NCI-H510A (cell line): ENCODE results near the gene PSORS1C1.

Source experiments
- DNase-seq: peaks from one replicate; lab custom pipeline; 2025; lab: John Stamatoyannopoulos, UW

PSORS1C1 gene

GRCh38 chr6:31096215-31096614 lies 18.4 kb upstream of the PSORS1C1 start:
- no peak for DNase-seq

- DNase-seq = no peak
Measured at GRCh38 chr6:31096656-31097055, 17.9 kb upstream of the PSORS1C1 start.

- no peak for DNase-seq
Measured at GRCh38 chr6:31098449-31098938, 16.1 kb upstream of the PSORS1C1 start.

GRCh38 chr6:31103136-31103535 lies 11.5 kb upstream of the PSORS1C1 start:
- no peak for DNase-seq

GRCh38 chr6:31107052-31107451 lies 7.5 kb upstream of the PSORS1C1 start:
- DNase-seq = no peak

- no peak for DNase-seq
Measured at GRCh38 chr6:31110825-31111582, 3.6 kb upstream of the PSORS1C1 start.

GRCh38 chr6:31111712-31112111 lies 2.9 kb upstream of the PSORS1C1 start:
- DNase-seq = no peak

- no peak for DNase-seq
Measured at GRCh38 chr6:31112478-31112877, 2.1 kb upstream of the PSORS1C1 start, which contains the start of gene C6orf15. Gene C6orf15, minus strand, starts transcription at chr6:31112575. Its CDS starts 20 bp downstream, at chr6:31112555.

GRCh38 chr6:31113861-31114540 lies 599 bp upstream of the PSORS1C1 start:
- DNase-seq = no peak

GRCh38 chr6:31114970-31115849 lies 610 bp downstream of the PSORS1C1 start:
- no peak for DNase-seq

GRCh38 chr6:31115941-31116560 lies 1.5 kb downstream of the PSORS1C1 start:
- no peak for DNase-seq

GRCh38 chr6:31116661-31117385 lies 2.2 kb downstream of the PSORS1C1 start:
- DNase-seq = no peak

GRCh38 chr6:31118178-31118577 lies 3.6 kb downstream of the PSORS1C1 start:
- DNase-seq = no peak

GRCh38 chr6:31120151-31120915 lies 5.7 kb downstream of the PSORS1C1 start, which contains the start of gene CDSN:
Gene CDSN, minus strand, starts transcription at chr6:31120446. Its CDS starts 27 bp downstream, at chr6:31120419.
- DNase-seq = no peak

GRCh38 chr6:31121131-31121790 lies 6.7 kb downstream of the PSORS1C1 start:
- no peak for DNase-seq

GRCh38 chr6:31122791-31123706 lies 8.4 kb downstream of the PSORS1C1 start:
- DNase-seq = no peak

- DNase-seq = no peak
Measured at GRCh38 chr6:31125162-31125561, 10.6 kb downstream of the PSORS1C1 start.

- no peak for DNase-seq
Measured at GRCh38 chr6:31125586-31126363, 11.2 kb downstream of the PSORS1C1 start.
